ENCODE results near the gene SERPINB8. TPM values are rescaled to one million over a fixed set of nuclear protein-coding genes. Genes with fewer than 3 reads are reported as not detected.

SERPINB8 gene
- total and polyA plus RNA-seq, 2 of the 13 experiments (the other 11 are each of a cell fraction or from before 2014, with no cell fraction given): 0.95 to 2.2 TPM

GRCh38 chr18:64027931-64028695 is 58.2 kb downstream of the SERPINB8 start:
- no peak overlapping the region for H2AFZ ChIP-seq (ENCODE audit: low read length)
- FAIRE-seq (no peak), ATAC-seq (no peak), DNase-seq (ENCODE audit: low spot score) (no peak)
- 7% methylated on average over 4 of the region's 4 CpGs for WGBS (ENCODE audit: low lambda C conversion rate)
- peaks cover 0 to 1% of the 10 kb centered on the region in 2 experiments; a peak in 1 of 5 replicates for H3K27me3 ChIP-seq (ENCODE audit: control insufficient read depth in 1 of 2, insufficient read depth in 2 of 2, low read length in 2 of 2)
- in situ Hi-C loops (cut with HindIII; ENCODE audit: extremely low pct_ligation_motif_present, low pct_unique_long_range_greater_than_20kb): no loop called here
- no peaks in the 10 kb centered on the region for H3K36me3 ChIP-seq (replicated peaks in 1 of 2; ENCODE audit: control insufficient read depth in 1 of 2, insufficient read depth in 2 of 2, low read length in 2 of 2)
- CTCF ChIA-PET (ENCODE audit: low intra/inter-chr PET ratio, low total read pairs): no interaction called here
- no peaks in the 10 kb centered on the region for H3K4me1 ChIP-seq (ENCODE audit: insufficient read depth, low read length)
- no peak overlapping the region for H3K27ac ChIP-seq (ENCODE audit: extremely low read length, insufficient read depth, low read length)
- no TSS peak for BruUV-seq (replicated peaks)
- no peaks in the 10 kb centered on the region for H3K79me2 ChIP-seq (ENCODE audit: insufficient read depth, low read length)
- H3K4me3 ChIP-seq (replicated peaks in 1 of 3; ENCODE audit: insufficient read depth in 1 of 3, low read depth in 2 of 3, low read length in 3 of 3): no peak overlapping the region
- intact Hi-C loops (cut with micrococcal nuclease; ENCODE audit: unreplicated experiment): no loop called here
- POLR2A ChIA-PET: no interaction called here
- H3K9ac ChIP-seq (ENCODE audit: insufficient read depth, low read depth, low read length): no peak overlapping the region
- no peak overlapping the region for H3K4me2 ChIP-seq (ENCODE audit: low read depth, low read length)
- no peaks in the 10 kb centered on the region for H4K20me1 ChIP-seq (ENCODE audit: insufficient read depth, low read length)
- H3K9me3 ChIP-seq (ENCODE audit: low read length): no peaks in the 10 kb centered on the region
- TF ChIP-seq ZNF292 (CRISPR knock-in tag; IDR thresholded peaks at IDR 0.05; ENCODE audit: borderline replicate concordance, low read depth) (no peak), SRF (IDR thresholded peaks at IDR 0.05; ENCODE audit: low read depth, low read length) (no peak), HOXA5 (CRISPR knock-in tag; IDR thresholded peaks at IDR 0.05) (no peak), ETS1 (CRISPR knock-in tag; IDR thresholded peaks at IDR 0.05) (no peak), NFKBIZ (CRISPR knock-in tag; IDR thresholded peaks at IDR 0.05) (no peak), SATB2 (CRISPR knock-in tag; IDR thresholded peaks at IDR 0.05) (no peak), KMT2B (CRISPR knock-in tag; IDR thresholded peaks at IDR 0.05) (no peak), TSC22D2 (CRISPR knock-in tag; IDR thresholded peaks at IDR 0.05; ENCODE audit: borderline replicate concordance) (no peak), REST (IDR thresholded peaks at IDR 0.05; ENCODE audit: borderline replicate concordance in 1 of 2, low read depth in 1 of 2, low read length in 2 of 2) (no peak), UBTF (CRISPR knock-in tag; IDR thresholded peaks at IDR 0.05) (no peak), FOXM1 (CRISPR knock-in tag; IDR thresholded peaks at IDR 0.05) (no peak), POLR2AphosphoS2 (IDR thresholded peaks at IDR 0.05; ENCODE audit: low read depth, low read length) (no peak), PRDM4 (CRISPR knock-in tag; IDR thresholded peaks at IDR 0.05; ENCODE audit: borderline replicate concordance) (no peak), POLR2A (IDR thresholded peaks at IDR 0.05; ENCODE audit: insufficient read depth in 1 of 2, low read depth in 2 of 2, low read length in 2 of 2) (no peak), DR1 (CRISPR knock-in tag; IDR thresholded peaks at IDR 0.05) (no peak)
